Measurements from ENCODE around the gene GNE. TPM values are rescaled to one million over a fixed set of nuclear protein-coding genes. Genes with fewer than 3 reads are reported as not detected.
A peak's percentile ranks its signal among the peaks of the same experiment; 100 is the strongest.
"Not testable (repeated sequence)": the region's sequence is repeated elsewhere in the genome, so short reads cannot be mapped to it uniquely, and the experiment has no call there.

GNE gene
- 10 to 100 TPM; 16.9 to 18.1 TPM for total RNA-seq
- polyA plus RNA-seq, result 1 to 10 TPM; 2.7 to 6.1 TPM

- no peaks in the 10 kb centered on the region for H3K9me3 Mint-ChIP-seq
- Histone ChIP-seq H3K9me3 (ENCODE audit: control insufficient read depth in 1 of 2, low read length in 2 of 2) (no peaks in the 10 kb centered on the region), H3K27me3 (ENCODE audit: insufficient read depth, low read length) (no peaks in the 10 kb centered on the region), H3K4me1 (ENCODE audit: insufficient read depth, low read length) (peaks cover 16% of the 10 kb centered on the region), H3K36me3 (ENCODE audit: insufficient read depth, low read length) (no peaks in the 10 kb centered on the region), H3K27ac (ENCODE audit: low read depth, low read length) (peak within 1 kb of the TSS; percentile 85), H3K4me3 (ENCODE audit: low read length in 2 of 2) (peak within 1 kb of the TSS; percentile 62 to 96)
- intact Hi-C loops (cut with micrococcal nuclease), result loop anchor here (1.0 to 5.0 kb wide), 3 partner anchors 68 to 156 kb away; partner anchors contain the start of genes CLTA and RNF38
- H3K27me3 Mint-ChIP-seq, result no peaks in the 10 kb centered on the region
- H3K27ac Mint-ChIP-seq, result peak within 1 kb of the TSS; percentile 96 to 99 (median 98)
- peaks cover 0 to 6% of the 10 kb centered on the region in 2 donors for H3K36me3 Mint-ChIP-seq
- ChIA-PET CTCF (ENCODE audit: partially characterized antibody) (interaction anchor here (0.7 to 1.8 kb wide), 6 partner anchors 10 to 148 kb away, joined by 3 to 12 read pairs (median 4); partner anchors contain the start of gene CLTA), POLR2A (ENCODE audit: partially characterized antibody) (interaction anchor here (0.6 to 3.1 kb wide), 12 partner anchors 9 to 821 kb away, joined by 3 to 21 read pairs (median 4); partner anchors contain the start of genes CLTA, CREB3, RNF38 and TLN1)
- DNase-seq, result peak; percentile 95 to 98 (median 96)
- H3K4me3 Mint-ChIP-seq, result peak within 1 kb of the TSS; percentile 96 to 100 (median 97)
- H3K4me1 Mint-ChIP-seq, result peaks cover 7 to 19% (median 11%) of the 10 kb centered on the region in 4 donors
Observed at GRCh38 chr9:36258208-36258995, at the start of gene GNE. Gene GNE, minus strand, starts transcription at chr9:36258448. Its CDS starts 9,093 bp downstream, at chr9:36249355.

GRCh38 chr9:36306471-36307306 is 48.4 kb upstream of the GNE start:
- intact Hi-C loops (cut with micrococcal nuclease), result no loop called here
- no peak for DNase-seq
- H3K36me3 Mint-ChIP-seq, result no peaks in the 10 kb centered on the region
- Histone ChIP-seq H3K9me3 (ENCODE audit: control insufficient read depth in 1 of 2, low read length in 2 of 2) (no peaks in the 10 kb centered on the region), H3K27me3 (ENCODE audit: insufficient read depth, low read length) (no peaks in the 10 kb centered on the region), H3K4me3 (ENCODE audit: low read length in 2 of 2) (no peak overlapping the region), H3K36me3 (ENCODE audit: insufficient read depth, low read length) (no peaks in the 10 kb centered on the region), H3K4me1 (ENCODE audit: insufficient read depth, low read length) (peaks cover 9% of the 10 kb centered on the region), H3K27ac (ENCODE audit: low read depth, low read length) (no peak overlapping the region)
- H3K4me3 Mint-ChIP-seq, result peak overlapping the region in 4 of 8 donors; percentile 14 to 45 (median 38)
- H3K27ac Mint-ChIP-seq, result peak overlapping the region in 5 of 7 donors; percentile 9 to 84 (median 76)
- peaks cover 8 to 14% (median 10%) of the 10 kb centered on the region in 4 donors for H3K4me1 Mint-ChIP-seq
- ChIA-PET CTCF (ENCODE audit: partially characterized antibody) (interaction anchor here (0.7 to 1.2 kb wide), 2 partner anchors 18 to 22 kb away, joined by 4 read pairs; no protein-coding TSS in a partner anchor), POLR2A (ENCODE audit: partially characterized antibody) (interaction anchor here (1.2 kb wide), 1 partner anchor 49 kb away, joined by 3 read pairs; no protein-coding TSS in a partner anchor)
- H3K27me3 Mint-ChIP-seq, result no peaks in the 10 kb centered on the region
- no peaks in the 10 kb centered on the region for H3K9me3 Mint-ChIP-seq

- H3K27me3 ChIP-seq (ENCODE audit: insufficient read depth, low read length); H3K36me3 Mint-ChIP-seq; H3K4me3 Mint-ChIP-seq; H3K9me3 Mint-ChIP-seq; H3K27ac ChIP-seq (ENCODE audit: low read depth, low read length); intact Hi-C loops (cut with micrococcal nuclease); POLR2A ChIA-PET (ENCODE audit: partially characterized antibody); H3K36me3 ChIP-seq (ENCODE audit: insufficient read depth, low read length); H3K4me3 ChIP-seq (ENCODE audit: low read length in 2 of 2); H3K9me3 ChIP-seq (ENCODE audit: control insufficient read depth in 1 of 2, low read length in 2 of 2); H3K27me3 Mint-ChIP-seq; CTCF ChIA-PET (ENCODE audit: partially characterized antibody); DNase-seq; H3K4me1 ChIP-seq (ENCODE audit: insufficient read depth, low read length): not testable (repeated sequence)
- H3K27ac Mint-ChIP-seq, result peak overlapping the region in 1 of 7 donors; percentile 1
- peaks cover 8 to 14% (median 10%) of the 10 kb centered on the region in 4 donors for H3K4me1 Mint-ChIP-seq
Observed at GRCh38 chr9:36304366-36304765, 46.1 kb upstream of the GNE start.

GRCh38 chr9:36301227-36301626 is 43.0 kb upstream of the GNE start:
- H3K27me3 Mint-ChIP-seq, result no peaks in the 10 kb centered on the region
- intact Hi-C loops (cut with micrococcal nuclease), result no loop called here
- H3K9me3 Mint-ChIP-seq, result no peaks in the 10 kb centered on the region
- peak overlapping the region in 1 of 8 donors; percentile 0 for H3K4me3 Mint-ChIP-seq
- DNase-seq, result no peak
- ChIA-PET POLR2A (ENCODE audit: partially characterized antibody) (no interaction called here), CTCF (ENCODE audit: partially characterized antibody) (interaction anchor here (0.7 kb wide), 1 partner anchor 26 kb away, joined by 3 read pairs; no protein-coding TSS in a partner anchor)
- no peaks in the 10 kb centered on the region for H3K9me3 ChIP-seq (ENCODE audit: control insufficient read depth in 1 of 2, low read length in 2 of 2)
- no peaks in the 10 kb centered on the region for H3K36me3 Mint-ChIP-seq
- H3K4me1 Mint-ChIP-seq, result peaks cover 0 to 2% (median 0%) of the 10 kb centered on the region in 4 donors
- H3K27ac Mint-ChIP-seq, result no peak overlapping the region
- no peaks in the 10 kb centered on the region for H3K36me3 ChIP-seq (ENCODE audit: insufficient read depth, low read length)
- no peaks in the 10 kb centered on the region for H3K27me3 ChIP-seq (ENCODE audit: insufficient read depth, low read length)
- H3K27ac ChIP-seq (ENCODE audit: low read depth, low read length), result no peak overlapping the region
- H3K4me1 ChIP-seq (ENCODE audit: insufficient read depth, low read length), result peaks cover 2% of the 10 kb centered on the region
- H3K4me3 ChIP-seq (ENCODE audit: low read length in 2 of 2), result no peak overlapping the region

- no peak overlapping the region for H3K27ac Mint-ChIP-seq
- H3K27me3 Mint-ChIP-seq, result no peaks in the 10 kb centered on the region
- H3K9me3 Mint-ChIP-seq, result no peaks in the 10 kb centered on the region
- H3K4me1 Mint-ChIP-seq, result no peaks in the 10 kb centered on the region
- H3K9me3 ChIP-seq (ENCODE audit: control insufficient read depth in 1 of 2, low read length in 2 of 2), result no peaks in the 10 kb centered on the region
- H3K27me3 ChIP-seq (ENCODE audit: insufficient read depth, low read length), result no peaks in the 10 kb centered on the region
- CTCF ChIA-PET (ENCODE audit: partially characterized antibody), result no interaction called here
- no peak overlapping the region for H3K4me3 Mint-ChIP-seq
- no peaks in the 10 kb centered on the region for H3K36me3 ChIP-seq (ENCODE audit: insufficient read depth, low read length)
- DNase-seq, result no peak
- H3K27ac ChIP-seq (ENCODE audit: low read depth, low read length), result no peak overlapping the region
- H3K4me3 ChIP-seq (ENCODE audit: low read length in 2 of 2), result no peak overlapping the region
- intact Hi-C loops (cut with micrococcal nuclease), result no loop called here
- no peaks in the 10 kb centered on the region for H3K4me1 ChIP-seq (ENCODE audit: insufficient read depth, low read length)
- H3K36me3 Mint-ChIP-seq, result peaks cover 0 to 4% of the 10 kb centered on the region in 2 donors
- POLR2A ChIA-PET (ENCODE audit: partially characterized antibody), result no interaction called here
Observed at GRCh38 chr9:36298566-36298965, 40.3 kb upstream of the GNE start.

- no peak overlapping the region for H3K27ac ChIP-seq (ENCODE audit: low read depth, low read length)
- no peaks in the 10 kb centered on the region for H3K27me3 ChIP-seq (ENCODE audit: insufficient read depth, low read length)
- no peaks in the 10 kb centered on the region for H3K9me3 ChIP-seq (ENCODE audit: control insufficient read depth in 1 of 2, low read length in 2 of 2)
- DNase-seq, result no peak
- no peak overlapping the region for H3K4me3 ChIP-seq (ENCODE audit: low read length in 2 of 2)
- H3K9me3 Mint-ChIP-seq, result no peaks in the 10 kb centered on the region
- no peak overlapping the region for H3K27ac Mint-ChIP-seq
- no peaks in the 10 kb centered on the region for H3K36me3 ChIP-seq (ENCODE audit: insufficient read depth, low read length)
- H3K27me3 Mint-ChIP-seq, result no peaks in the 10 kb centered on the region
- intact Hi-C loops (cut with micrococcal nuclease), result no loop called here
- POLR2A ChIA-PET (ENCODE audit: partially characterized antibody), result no interaction called here
- CTCF ChIA-PET (ENCODE audit: partially characterized antibody), result no interaction called here
- H3K4me1 ChIP-seq (ENCODE audit: insufficient read depth, low read length), result no peaks in the 10 kb centered on the region
- peaks cover 0 to 6% of the 10 kb centered on the region in 2 donors for H3K36me3 Mint-ChIP-seq
- H3K4me1 Mint-ChIP-seq, result no peaks in the 10 kb centered on the region
- no peak overlapping the region for H3K4me3 Mint-ChIP-seq
Observed at GRCh38 chr9:36297798-36298197, 39.5 kb upstream of the GNE start.

GRCh38 chr9:36294996-36295395 is 36.7 kb upstream of the GNE start:
- DNase-seq; H3K4me3 Mint-ChIP-seq; H3K27me3 Mint-ChIP-seq; intact Hi-C loops (cut with micrococcal nuclease); H3K4me1 ChIP-seq (ENCODE audit: insufficient read depth, low read length); H3K27ac ChIP-seq (ENCODE audit: low read depth, low read length); CTCF ChIA-PET (ENCODE audit: partially characterized antibody); POLR2A ChIA-PET (ENCODE audit: partially characterized antibody); H3K27me3 ChIP-seq (ENCODE audit: insufficient read depth, low read length); H3K4me3 ChIP-seq (ENCODE audit: low read length in 2 of 2); H3K4me1 Mint-ChIP-seq; H3K9me3 Mint-ChIP-seq; H3K27ac Mint-ChIP-seq; H3K36me3 ChIP-seq (ENCODE audit: insufficient read depth, low read length); H3K9me3 ChIP-seq (ENCODE audit: control insufficient read depth in 1 of 2, low read length in 2 of 2): not testable (repeated sequence)
- peaks cover 0 to 10% of the 10 kb centered on the region in 2 donors for H3K36me3 Mint-ChIP-seq
